HepG2 (cell line): ENCODE results near the gene PPP2R2C. TPM values are rescaled to one million over a fixed set of nuclear protein-coding genes. Genes with fewer than 3 reads are reported as not detected.

ENCODE experiments used
- ATAC-seq: fragments of 200-7000 bp; cut with Tn5 transposase; 3 replicates; pipeline ENCODE4 v1.9.1; 2020; ENCODE audit warnings: mild to moderate bottlenecking, moderate library complexity
- BruUV-seq: library from RNA; stranded (reverse); fragments of 400-500 nt; replicated peaks from 2 replicates; lab custom pipeline; 2021; lab: Mats Ljungman, UMichigan
- CTCF ChIA-PET: fragments of 300-600 bp; formaldehyde crosslinking; extraction: SDS; loops from one replicate; lab custom pipeline; 2021; ENCODE audit warnings: low total read pairs, inconsistent platforms, low intra/inter-chr PET ratio; lab: Yijun Ruan, JAX
- POLR2A ChIA-PET: fragments of 350-600 bp; sonication (Branson Sonifier 250); formaldehyde crosslinking; loops from one replicate; lab custom pipeline; 2020; ENCODE audit warnings: antibody characterized with exemption, inconsistent platforms; lab: Yijun Ruan, JAX
- DNase-seq: peaks from one replicate; pipeline ENCODE4 v3.0.0-alpha.2; 2015; ENCODE audit warnings: low spot score
- FAIRE-seq: peaks from 3 replicates; lab custom pipeline; 2011; peaks lifted over from hg19 to GRCh38; lab: Jason Lieb, UNC
- H2AFZ ChIP-seq: one replicate; pipeline ENCODE4 v1.6.1; 2011; ENCODE audit warnings: low read length, inconsistent platforms
- H3K27ac ChIP-seq: fragments of 300-600 bp; 3 replicates; pipeline ENCODE4 v1.8.0; 2011; ENCODE audit warnings: mixed run types, mild to moderate bottlenecking, mixed read lengths, low read length, inconsistent platforms; ENCODE audit not compliant: insufficient read depth; ENCODE audit errors: extremely low read length
- H3K27me3 ChIP-seq, 2 experiments: fragments of 200-600 bp in 1 of 2; 2 replicates in 1 of 2; 3 replicates in 1 of 2; pipeline versions ENCODE4 v1.6.0 to v1.8.0; 2011; ENCODE audit warnings: low read length in 2 of 2, mild to moderate bottlenecking in 2 of 2, moderate library complexity in 2 of 2, inconsistent platforms in 1 of 2; ENCODE audit not compliant: insufficient read depth in 2 of 2, control insufficient read depth in 1 of 2
- H3K36me3 ChIP-seq, 2 experiments: fragments of 200-600 bp in 1 of 2; replicated peaks in 1 of 2; 2 replicates in 1 of 2; 3 replicates in 1 of 2; pipeline versions ENCODE4 v1.5.1 to v1.8.0; 2011; ENCODE audit warnings: low read length in 2 of 2, inconsistent platforms in 1 of 2; ENCODE audit not compliant: insufficient read depth in 2 of 2, control insufficient read depth in 1 of 2
- H3K4me1 ChIP-seq: 2 replicates; pipeline ENCODE4 v1.5.1; 2012; ENCODE audit warnings: low read length, inconsistent platforms; ENCODE audit not compliant: insufficient read depth
- H3K4me2 ChIP-seq: 2 replicates; pipeline ENCODE4 v1.6.0; 2011; ENCODE audit warnings: low read depth, low read length, inconsistent platforms
- H3K4me3 ChIP-seq, 3 experiments: fragments of 200-600 bp in 1 of 3; sonication (generic), shearing (Covaris generic) in 1 of 3; replicated peaks in 1 of 3; 2 replicates each; pipeline ENCODE4 v1.5.1; 2011 to 2016; ENCODE audit warnings: low read length in 3 of 3, inconsistent platforms in 2 of 3, low read depth in 2 of 3, mild to moderate bottlenecking in 2 of 3, control low read depth in 1 of 3, mixed read lengths in 1 of 3; ENCODE audit not compliant: insufficient read depth in 1 of 3
- H3K79me2 ChIP-seq: one replicate; pipeline ENCODE4 v1.6.1; 2011; ENCODE audit warnings: low read length, inconsistent platforms; ENCODE audit not compliant: insufficient read depth
- H3K9ac ChIP-seq: 2 replicates; pipeline ENCODE4 v1.6.0; 2011; ENCODE audit warnings: mild to moderate bottlenecking, low read depth, low read length, inconsistent platforms; ENCODE audit not compliant: insufficient read depth
- H3K9me3 ChIP-seq: 2 replicates; pipeline ENCODE4 v1.5.1; 2012; ENCODE audit warnings: mild to moderate bottlenecking, low read length
- H4K20me1 ChIP-seq: 2 replicates; pipeline ENCODE4 v1.6.0; 2011; ENCODE audit warnings: inconsistent platforms, mild to moderate bottlenecking, low read length, moderate library complexity; ENCODE audit not compliant: insufficient read depth
- ETS1 ChIP-seq: sonication (generic); formaldehyde crosslinking; IDR thresholded peaks from 2 replicates; pipeline ENCODE4 v1.4.0; 2020; ENCODE audit warnings: missing genetic modification reagents
- MEF2D ChIP-seq: sonication (generic); formaldehyde crosslinking; IDR thresholded peaks from 2 replicates; pipeline ENCODE4 v1.5.1; 2020; ENCODE audit warnings: mild to moderate bottlenecking, missing genetic modification reagents
- NCOA1 ChIP-seq: sonication (generic); formaldehyde crosslinking; IDR thresholded peaks from 2 replicates; pipeline ENCODE4 v1.9.0; 2021; ENCODE audit warnings: missing genetic modification reagents
- THYN1 ChIP-seq: sonication (generic); formaldehyde crosslinking; IDR thresholded peaks from 2 replicates; pipeline ENCODE4 v1.8.1; 2023; ENCODE audit warnings: low read depth, mild to moderate bottlenecking, moderate library complexity, missing genetic modification reagents, borderline replicate concordance
- YEATS4 ChIP-seq: sonication (generic); formaldehyde crosslinking; IDR thresholded peaks from 2 replicates; pipeline ENCODE4 v1.4.0; 2020; ENCODE audit warnings: missing genetic modification reagents, borderline replicate concordance
- ZMYM3 ChIP-seq: sonication (generic); formaldehyde crosslinking; IDR thresholded peaks from 2 replicates; pipeline ENCODE4 v1.5.1; 2020; ENCODE audit warnings: mild to moderate bottlenecking, missing genetic modification reagents
- ZNF501 ChIP-seq: sonication (generic); formaldehyde crosslinking; IDR thresholded peaks from 2 replicates; pipeline ENCODE4 v1.5.1; 2020; ENCODE audit warnings: mild to moderate bottlenecking, moderate library complexity, missing genetic modification reagents
- ZNF543 ChIP-seq: sonication (generic); formaldehyde crosslinking; IDR thresholded peaks from 2 replicates; pipeline ENCODE4 v1.4.0; 2020; ENCODE audit warnings: mild to moderate bottlenecking, missing genetic modification reagents
- WGBS: methylation state at CpG from one replicate; pipeline ENCODE4 v1.1.6; 2017; ENCODE audit warnings: low lambda C conversion rate; 5-methylcytosine and 5-hydroxymethylcytosine counted together
- in situ Hi-C: cut with HindIII; loops from 2 replicates; pipeline ENCODE4 v1.10.0; 2017; ENCODE audit warnings: low pct_unique_long_range_greater_than_20kb; ENCODE audit not compliant: extremely low pct_ligation_motif_present
- intact Hi-C: fragments of 100-400 bp; cut with micrococcal nuclease; formaldehyde crosslinking; loops from one replicate; pipeline ENCODE4 v1.10.0; 2022; ENCODE audit not compliant: unreplicated experiment
- polyA plus RNA-seq, 8 experiments: library from polyadenylated mRNA; depleted of rRNA in 3 of 8; stranded (reverse) in 7 of 8; unstranded in 1 of 8; fragments of >200 nt; fragmentation: Illumina TruSeq in 4 of 8; extraction: Trizol in 4 of 8; gene quantifications; 2 replicates each; pipeline versions ENCODE4 v1.2.1 to v1.2.3, GENCODE V29; 2011 to 2016; ENCODE audit warnings: low read depth in 4 of 8, missing spikeins in 1 of 8, mixed read lengths in 1 of 8; ENCODE audit not compliant: insufficient read depth in 1 of 8
- total RNA-seq, 5 experiments: library from RNA; depleted of rRNA; stranded (reverse); fragments of >200 nt; fragmentation: Illumina TruSeq; extraction: Trizol; gene quantifications; 2 replicates each; pipeline ENCODE4 v1.2.3, GENCODE V29; 2016; ENCODE audit warnings: low read depth in 1 of 5

Gene PPP2R2C
- total and polyA plus RNA-seq, 2 of the 13 experiments (the other 11 are each of a cell fraction or from before 2014, with no cell fraction given): 0.60 to 8.6 TPM

- ChIA-PET POLR2A (interaction anchor here (1.0 to 1.5 kb wide), 4 partner anchors 11 to 243 kb away, joined by 3 to 4 read pairs (median 4); partner anchors contain the start of genes MAN2B2 and WFS1), CTCF (interaction anchor here (1.1 to 7.9 kb wide), 4 partner anchors 51 to 80 kb away, joined by 3 to 66 read pairs (median 8); no protein-coding TSS in a partner anchor)
- no peak overlapping the region for H3K27ac ChIP-seq
- H3K9me3 ChIP-seq: no peaks in the 10 kb centered on the region
- ATAC-seq (no peak), FAIRE-seq (no peak), DNase-seq (no peak)
- intact Hi-C loops (no loop called here), in situ Hi-C loops (loop anchor here (10.0 kb wide), 1 partner anchor 213 kb away; no protein-coding TSS in a partner anchor)
- H3K9ac ChIP-seq: no peak overlapping the region
- H3K36me3 ChIP-seq: no peaks in the 10 kb centered on the region
- H3K4me2 ChIP-seq: no peak overlapping the region
- peaks cover 0 to 18% of the 10 kb centered on the region in 2 experiments for H3K27me3 ChIP-seq
- no peak overlapping the region for H2AFZ ChIP-seq
- 83% methylated on average over 6 of the region's 6 CpGs for whole genome bisulfite sequencing
- H4K20me1 ChIP-seq: no peaks in the 10 kb centered on the region
- no peak overlapping the region for H3K4me3 ChIP-seq
- TF ChIP-seq MEF2D: no peak
- no peak for TF ChIP-seq ZNF543 (CRISPR knock-in tag)
- TF ChIP-seq ZNF501 (CRISPR knock-in tag): no peak
- no peak for TF ChIP-seq YEATS4 (CRISPR knock-in tag)
- TF ChIP-seq ZMYM3: peak; percentile 35; the same call in 1 of the 2 replicates
- TF ChIP-seq THYN1 (CRISPR knock-in tag): no peak
- 0 out of 2 replicates have a peak, but pooled peaks have one; percentile 24 for TF ChIP-seq NCOA1 (CRISPR knock-in tag)
- TF ChIP-seq ETS1: no peak
- TF ChIP-seq, all 625 proteins: peak for 2
- no TSS peak for BruUV-seq
- Histone ChIP-seq H3K4me1 (peaks cover 43% of the 10 kb centered on the region), H3K79me2 (no peaks in the 10 kb centered on the region)
Observed at GRCh38 chr4:6331468-6331867, 140.9 kb downstream of the PPP2R2C start.
